ENCODE measurements around the gene B3GAT1. TPM values are rescaled to one million over a fixed set of nuclear protein-coding genes. Genes with fewer than 3 reads are reported as not detected.

Gene B3GAT1
- total RNA-seq, 4 donors from 2014 or later: 0.40 to 0.76 TPM; not detected in 2

DNA sequence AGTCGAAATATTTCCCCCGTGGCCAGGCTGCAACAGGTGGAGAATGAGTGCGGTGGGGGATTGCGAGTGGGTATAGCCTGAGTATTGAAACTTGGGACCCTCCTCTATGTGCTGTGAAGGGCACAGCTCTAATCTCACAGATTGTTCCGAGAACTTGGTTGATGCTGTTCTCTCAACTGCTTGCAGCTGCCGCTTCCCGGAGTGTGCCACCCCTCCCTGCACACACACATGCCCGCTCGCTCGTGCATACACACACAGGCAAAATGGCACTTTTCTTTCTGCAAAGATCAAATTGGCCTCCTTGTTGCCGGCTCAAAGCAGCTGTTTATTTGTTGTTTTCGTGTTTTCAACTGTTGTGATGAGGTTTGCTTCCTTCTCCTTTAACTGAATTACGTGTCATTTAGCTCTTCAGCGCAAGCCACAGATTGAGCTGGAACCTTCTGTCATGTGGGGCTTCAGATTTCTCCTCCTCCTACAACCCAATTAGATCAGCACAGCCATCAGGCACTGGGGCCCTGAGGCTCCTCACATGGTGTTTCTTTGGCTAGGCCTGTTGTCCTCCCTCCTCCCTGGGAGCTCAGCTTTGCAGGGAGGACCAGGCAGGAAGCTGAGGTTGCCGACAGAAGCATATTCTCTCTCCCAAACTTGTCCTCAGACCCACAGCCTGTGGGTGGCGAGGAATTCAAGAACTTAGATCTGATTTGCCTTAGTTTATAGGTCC lies 13.9 kb upstream of the B3GAT1 start:
- Histone ChIP-seq H3K27ac (no peak overlapping the region), H3K27me3 (no peaks in the 10 kb centered on the region)
- intact Hi-C loops (cut with DNase I; ENCODE audit: low total_unique reads): no loop called here

GRCh38 chr11:134425413-134425812 lies 13.4 kb upstream of the B3GAT1 start:
- intact Hi-C loops (cut with DNase I; ENCODE audit: low total_unique reads): no loop called here
- H3K9me3 ChIP-seq: no peaks in the 10 kb centered on the region
- H3K27me3 ChIP-seq: no peaks in the 10 kb centered on the region
- no peak for DNase-seq
- H3K27ac ChIP-seq: no peak overlapping the region
- no peaks in the 10 kb centered on the region for H3K36me3 ChIP-seq
- TF ChIP-seq POLR2A (IDR thresholded peaks at IDR 0.05): no peak
- TF ChIP-seq, protein P1, sequence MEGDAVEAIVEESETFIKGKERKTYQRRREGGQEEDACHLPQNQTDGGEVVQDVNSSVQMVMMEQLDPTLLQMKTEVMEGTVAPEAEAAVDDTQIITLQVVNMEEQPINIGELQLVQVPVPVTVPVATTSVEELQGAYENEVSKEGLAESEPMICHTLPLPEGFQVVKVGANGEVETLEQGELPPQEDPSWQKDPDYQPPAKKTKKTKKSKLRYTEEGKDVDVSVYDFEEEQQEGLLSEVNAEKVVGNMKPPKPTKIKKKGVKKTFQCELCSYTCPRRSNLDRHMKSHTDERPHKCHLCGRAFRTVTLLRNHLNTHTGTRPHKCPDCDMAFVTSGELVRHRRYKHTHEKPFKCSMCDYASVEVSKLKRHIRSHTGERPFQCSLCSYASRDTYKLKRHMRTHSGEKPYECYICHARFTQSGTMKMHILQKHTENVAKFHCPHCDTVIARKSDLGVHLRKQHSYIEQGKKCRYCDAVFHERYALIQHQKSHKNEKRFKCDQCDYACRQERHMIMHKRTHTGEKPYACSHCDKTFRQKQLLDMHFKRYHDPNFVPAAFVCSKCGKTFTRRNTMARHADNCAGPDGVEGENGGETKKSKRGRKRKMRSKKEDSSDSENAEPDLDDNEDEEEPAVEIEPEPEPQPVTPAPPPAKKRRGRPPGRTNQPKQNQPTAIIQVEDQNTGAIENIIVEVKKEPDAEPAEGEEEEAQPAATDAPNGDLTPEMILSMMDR (IDR thresholded peaks at IDR 0.05): no peak
- H3K4me3 ChIP-seq: no peak overlapping the region
- H3K4me1 ChIP-seq: no peaks in the 10 kb centered on the region

More for the DNA sequence above, 13.9 kb upstream of the B3GAT1 start:
- H3K36me3 ChIP-seq: no peaks in the 10 kb centered on the region
- TF ChIP-seq POLR2A (IDR thresholded peaks at IDR 0.05): no peak
- TF ChIP-seq, protein P1 (IDR thresholded peaks at IDR 0.05): no peak
- no peak for DNase-seq
- H3K9me3 ChIP-seq: no peaks in the 10 kb centered on the region
- H3K4me3 ChIP-seq: no peak overlapping the region
- H3K4me1 ChIP-seq: no peaks in the 10 kb centered on the region

DNA sequence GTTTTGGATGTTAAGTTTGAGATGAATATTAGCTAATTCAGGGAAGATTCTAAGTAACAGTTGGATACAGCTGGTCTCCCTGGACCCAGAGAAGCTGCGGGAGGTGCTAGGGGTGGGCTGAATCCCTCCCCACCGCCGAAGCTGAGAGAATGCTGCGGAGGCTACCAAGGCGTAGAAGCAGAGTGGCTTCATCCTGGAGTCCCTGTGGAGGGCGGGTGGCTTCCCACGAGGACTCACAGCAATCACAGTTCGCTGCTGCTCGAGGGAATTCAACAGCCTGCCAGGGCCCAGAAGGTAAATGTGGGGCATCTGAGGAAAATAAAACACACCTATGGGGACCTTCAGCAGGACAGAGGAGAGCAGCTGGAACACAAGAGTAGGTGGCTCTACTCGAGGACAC lies 11.1 kb upstream of the B3GAT1 start:
- Histone ChIP-seq H3K4me3 (no peak overlapping the region), H3K9me3 (no peaks in the 10 kb centered on the region), H3K27me3 (no peaks in the 10 kb centered on the region), H3K27ac (no peak overlapping the region), H3K4me1 (no peaks in the 10 kb centered on the region), H3K36me3 (no peaks in the 10 kb centered on the region)
- TF ChIP-seq, protein P1 (IDR thresholded peaks at IDR 0.05): no peak
- TF ChIP-seq POLR2A (IDR thresholded peaks at IDR 0.05): no peak
- DNase-seq: no peak
- intact Hi-C loops (cut with DNase I; ENCODE audit: low total_unique reads): no loop called here

DNA sequence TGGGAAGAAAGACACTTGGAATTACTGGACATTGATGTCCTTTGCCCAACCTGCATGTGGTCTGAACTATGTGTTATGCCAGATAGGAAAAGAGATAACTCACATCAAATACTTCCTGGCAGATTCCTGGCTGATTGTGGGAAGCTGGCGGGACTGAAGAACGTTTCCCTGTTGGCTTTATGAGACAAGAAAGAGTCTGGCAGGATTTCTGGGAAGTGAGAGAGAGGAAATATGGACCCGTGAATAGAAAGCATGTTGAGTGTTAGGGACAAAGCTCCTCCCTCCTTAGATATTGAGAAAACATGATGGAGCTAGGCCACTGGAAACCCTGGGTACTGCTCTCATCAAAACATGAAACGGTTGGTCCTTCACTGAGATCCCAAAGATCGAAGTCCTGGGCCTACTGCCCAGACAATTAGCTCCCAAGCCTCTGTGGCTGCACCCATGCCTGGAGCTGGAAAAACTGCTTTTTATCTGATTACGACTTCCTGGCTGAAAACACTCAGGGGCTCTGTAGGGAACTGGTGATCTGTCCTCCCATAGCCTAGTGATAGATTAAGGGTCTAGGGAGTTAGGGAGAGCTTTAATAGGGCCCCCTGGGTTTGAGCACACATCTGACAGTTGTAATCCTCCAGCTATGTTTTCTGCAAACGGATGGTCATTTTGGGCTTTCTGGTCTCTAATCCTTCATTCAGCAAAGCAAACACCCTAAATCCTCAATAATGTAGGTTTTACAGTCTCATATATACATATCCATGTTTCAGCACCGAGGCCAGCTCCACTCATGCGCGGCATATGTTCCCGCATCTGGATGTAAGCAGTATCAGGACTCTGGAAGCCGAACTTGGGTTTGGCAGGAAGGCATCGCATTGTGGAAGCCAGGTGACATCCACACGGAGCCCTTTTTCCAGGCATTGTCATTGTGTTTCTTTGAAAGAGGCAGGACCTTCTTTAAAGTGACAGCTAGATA lies 6.1 kb upstream of the B3GAT1 start:
- H3K4me1 ChIP-seq: no peaks in the 10 kb centered on the region
- peaks cover 0 to 7% of the 10 kb centered on the region in 2 donors for H3K27me3 ChIP-seq
- H3K4me3 ChIP-seq: no peak overlapping the region
- no peaks in the 10 kb centered on the region for H3K9me3 ChIP-seq
- no peak overlapping the region for H3K27ac ChIP-seq
- DNase-seq: no peak
- TF ChIP-seq, protein P1 (IDR thresholded peaks at IDR 0.05): no peak
- no peak for TF ChIP-seq POLR2A (IDR thresholded peaks at IDR 0.05)
- no peaks in the 10 kb centered on the region for H3K36me3 ChIP-seq
- intact Hi-C loops (cut with DNase I; ENCODE audit: low total_unique reads): no loop called here

GRCh38 chr11:134416726-134417125 lies 4.7 kb upstream of the B3GAT1 start:
- H3K27me3 ChIP-seq: peaks cover 0 to 7% of the 10 kb centered on the region in 2 donors
- no peak for DNase-seq
- intact Hi-C loops (cut with DNase I; ENCODE audit: low total_unique reads): no loop called here
- H3K4me1 ChIP-seq: peaks cover 0 to 7% of the 10 kb centered on the region in 2 donors
- H3K27ac ChIP-seq: no peak overlapping the region
- H3K4me3 ChIP-seq: no peak overlapping the region
- H3K36me3 ChIP-seq: no peaks in the 10 kb centered on the region
- no peaks in the 10 kb centered on the region for H3K9me3 ChIP-seq
- TF ChIP-seq, protein P1 (IDR thresholded peaks at IDR 0.05): no peak
- no peak for TF ChIP-seq POLR2A (IDR thresholded peaks at IDR 0.05)
